Stimulated activated CD4-positive, alpha-beta T cell treated with anti-CD3 and anti-CD28 coated beads, Interleukin-2, amount 100 ng/mL, for 48 hours (primary cell): ENCODE measurements around the gene SH3D21.

ENCODE experiments used
- DNase-seq, 2 donors: peaks; one replicate each; pipeline ENCODE4 v3.0.0-alpha.2; 2020

SH3D21 gene

DNA sequence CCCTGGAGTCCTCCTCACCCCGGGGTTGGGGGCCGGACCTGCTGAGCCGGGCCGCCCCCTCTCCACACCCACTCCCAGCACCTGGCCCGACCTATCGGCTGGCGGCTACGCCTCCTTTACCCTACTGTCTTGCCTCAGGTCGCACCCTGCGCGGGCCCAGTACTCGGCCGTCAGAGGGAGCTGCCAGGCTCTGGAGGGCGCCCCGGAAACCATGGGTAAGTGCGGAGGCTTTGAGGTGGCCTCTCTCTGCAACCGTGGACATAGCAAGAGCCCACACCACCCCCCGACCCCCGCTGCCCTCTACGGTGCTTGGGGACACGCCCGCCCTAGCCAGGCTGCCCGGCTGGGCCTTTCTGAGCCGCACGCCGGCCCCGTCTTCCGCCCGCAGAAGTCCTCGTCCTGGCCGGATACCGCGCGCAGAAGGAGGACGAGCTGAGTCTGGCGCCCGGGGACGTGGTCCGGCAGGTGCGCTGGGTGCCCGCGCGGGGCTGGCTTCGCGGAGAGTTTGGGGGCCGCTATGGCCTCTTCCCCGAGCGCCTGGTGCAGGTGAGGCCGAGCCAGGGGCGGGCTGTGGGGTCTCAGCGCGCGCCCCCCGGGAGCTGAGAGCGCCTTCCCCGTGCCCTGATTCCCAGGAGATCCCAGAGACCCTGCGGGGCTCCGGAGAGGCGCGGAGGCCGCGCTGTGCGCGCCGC is at the start of gene SH3D21:
TSS of gene SH3D21 (plus strand) at position 159 of the 692 bp plus-strand sequence. CDS start at position 212, 53 bp downstream.
- DNase-seq: no peak

GRCh38 chr1:36256558-36257374 is 49.4 kb upstream of the SH3D21 start:
- DNase-seq: no peak

DNA sequence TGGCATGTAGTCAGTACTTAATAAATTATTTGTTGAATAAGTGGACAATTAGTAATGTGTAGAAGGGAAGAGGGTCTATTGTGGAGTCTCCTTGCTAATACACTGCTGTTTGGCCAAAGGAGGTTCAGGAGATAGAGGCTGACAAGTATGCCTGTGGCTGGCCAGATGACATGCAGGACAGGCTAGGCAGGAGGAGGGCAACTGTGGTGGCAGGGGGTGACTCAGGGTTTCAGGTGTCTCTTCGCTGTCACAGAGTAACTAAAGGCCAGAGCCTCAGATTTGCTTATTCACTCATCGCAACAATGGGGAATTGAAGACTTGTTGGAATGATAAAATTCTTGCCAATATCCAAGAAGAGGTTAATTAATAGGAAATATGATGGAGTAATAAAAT is 48.8 kb upstream of the SH3D21 start:
- no peak for DNase-seq

GRCh38 chr1:36258960-36259344 is 47.2 kb upstream of the SH3D21 start:
- no peak for DNase-seq

GRCh38 chr1:36268981-36269380 is 37.2 kb upstream of the SH3D21 start:
- DNase-seq: no peak

GRCh38 chr1:36269408-36269838 is 36.7 kb upstream of the SH3D21 start:
- no peak for DNase-seq

DNA sequence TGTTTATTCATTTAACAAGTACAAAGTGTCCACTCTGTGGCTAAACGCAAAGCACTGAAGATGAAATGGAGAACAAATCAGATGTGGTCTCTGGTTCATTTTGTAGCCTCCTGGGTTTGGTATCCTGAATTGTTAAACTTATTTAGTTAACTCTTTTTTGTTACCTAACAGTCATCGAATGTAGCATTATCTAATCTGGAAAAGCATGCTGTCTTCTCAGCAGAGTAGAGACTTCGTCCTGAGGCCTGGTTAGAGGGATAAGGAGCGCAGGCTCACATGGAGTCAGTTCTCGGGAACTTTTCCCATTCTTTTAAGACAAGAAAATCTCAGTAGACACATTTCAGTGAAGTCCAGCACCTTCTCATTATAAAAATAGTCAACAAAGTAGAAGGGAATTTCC is 33.1 kb upstream of the SH3D21 start:
- no peak for DNase-seq

DNA sequence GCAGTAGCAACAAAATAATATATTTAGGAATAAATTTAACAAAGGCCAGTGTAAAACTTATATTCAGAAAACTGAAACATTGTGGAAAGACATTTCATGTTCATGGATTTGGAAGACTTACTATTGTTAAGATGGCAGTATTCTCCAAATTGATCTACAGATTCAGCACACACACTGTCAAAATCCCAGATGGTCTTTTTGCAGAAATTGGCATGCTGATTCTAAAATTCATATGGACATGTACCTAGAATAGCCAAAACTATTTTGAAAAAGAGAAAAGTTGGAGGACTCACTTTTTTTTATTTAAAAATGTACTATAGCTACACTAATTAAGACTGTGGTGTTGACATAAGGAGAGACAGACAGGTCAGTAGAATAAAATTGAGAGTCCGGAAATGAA is 32.0 kb upstream of the SH3D21 start:
- DNase-seq: no peak

DNA sequence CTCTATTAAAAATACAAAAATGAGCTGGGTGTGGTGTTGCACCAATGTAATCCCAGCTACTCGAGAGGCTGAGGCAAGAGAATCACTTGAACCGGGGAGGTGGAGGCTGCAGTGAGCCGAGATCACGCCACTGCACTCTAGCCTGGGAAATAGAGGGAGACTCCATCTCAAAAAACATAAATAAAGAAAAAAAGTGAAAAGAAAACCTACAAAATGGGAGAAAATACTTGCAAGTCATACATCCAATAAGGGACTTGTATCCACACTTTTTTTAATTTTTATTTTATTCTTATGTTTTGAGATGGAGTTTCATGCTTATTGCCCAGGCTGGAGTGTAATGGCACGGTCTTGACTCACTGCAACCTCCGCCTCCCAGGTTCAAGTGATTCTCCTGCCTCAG is 29.5 kb upstream of the SH3D21 start:
- no peak for DNase-seq

DNA sequence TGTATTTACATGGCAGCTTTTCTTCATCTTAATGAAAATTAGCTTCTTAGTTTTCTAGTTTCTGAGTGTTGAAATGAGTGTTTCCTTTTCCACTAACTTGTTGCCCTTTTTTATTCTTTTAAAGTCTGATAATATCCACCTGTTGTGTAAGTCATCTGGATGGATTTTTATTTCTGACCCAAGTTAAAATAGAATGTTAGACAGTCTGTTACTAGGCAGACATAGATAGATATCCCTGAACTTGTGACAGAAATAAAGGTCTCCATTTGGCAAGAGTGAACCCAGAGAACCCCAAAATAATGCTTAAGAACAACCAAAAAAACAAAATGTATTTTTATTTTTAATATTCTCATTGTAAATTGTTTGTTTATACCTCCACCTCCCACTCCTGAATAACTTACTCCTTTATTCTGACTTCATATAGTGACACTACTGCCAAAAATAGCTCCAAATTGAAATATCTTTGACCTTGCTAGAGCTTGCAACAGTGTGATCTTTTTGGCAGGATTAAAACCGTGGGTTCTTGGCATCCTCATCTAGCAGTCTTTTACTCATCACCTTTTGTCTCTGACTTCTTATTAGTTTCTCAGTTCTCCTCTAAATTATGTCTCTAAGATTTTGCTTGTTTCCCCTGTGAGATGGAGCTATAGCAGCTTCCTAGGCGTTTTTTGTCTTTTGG is 26.9 kb upstream of the SH3D21 start:
- DNase-seq: no peak

DNA sequence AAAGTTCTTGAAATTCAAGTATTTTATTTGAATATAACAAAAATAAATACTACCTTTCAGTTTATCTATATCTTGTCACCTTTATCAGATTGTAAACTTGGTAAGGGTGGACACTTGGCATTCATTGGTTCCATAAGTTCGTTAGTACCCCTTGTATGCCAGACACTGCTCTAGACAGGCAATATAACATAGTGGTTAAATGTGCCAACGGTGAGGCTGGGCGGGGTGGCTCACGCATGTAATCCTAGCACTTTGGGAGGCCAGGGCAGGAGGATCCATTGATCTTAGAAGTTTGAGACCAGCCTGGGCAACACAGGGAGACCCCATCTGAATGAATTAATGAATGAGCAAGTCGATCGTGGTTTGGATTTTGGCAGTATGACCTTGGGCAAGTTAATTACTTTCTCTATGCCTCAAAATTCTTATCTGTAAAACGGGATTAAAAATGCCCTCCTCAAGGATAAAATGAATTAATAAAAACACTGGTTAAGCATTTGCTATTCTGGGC is 26.3 kb upstream of the SH3D21 start:
- no peak for DNase-seq

DNA sequence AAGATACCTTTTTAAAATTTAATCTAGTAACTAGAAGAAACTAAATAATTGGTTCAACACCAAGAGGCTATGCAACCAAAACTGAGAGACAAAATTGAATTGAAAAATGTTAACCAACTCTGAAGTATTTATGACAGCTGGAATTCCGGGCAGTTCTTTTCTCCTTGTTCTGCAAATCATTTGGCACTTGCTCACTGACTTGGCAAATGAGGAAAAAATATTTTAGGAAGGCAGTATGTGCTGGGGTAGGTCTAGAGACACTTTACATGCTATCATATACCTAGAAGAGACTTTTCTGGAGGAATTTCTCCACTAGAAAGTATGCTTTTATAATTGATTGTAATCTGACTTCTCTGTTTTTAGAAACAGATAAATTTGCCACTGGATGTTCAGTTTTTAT is 22.1 kb upstream of the SH3D21 start:
- DNase-seq: no peak

DNA sequence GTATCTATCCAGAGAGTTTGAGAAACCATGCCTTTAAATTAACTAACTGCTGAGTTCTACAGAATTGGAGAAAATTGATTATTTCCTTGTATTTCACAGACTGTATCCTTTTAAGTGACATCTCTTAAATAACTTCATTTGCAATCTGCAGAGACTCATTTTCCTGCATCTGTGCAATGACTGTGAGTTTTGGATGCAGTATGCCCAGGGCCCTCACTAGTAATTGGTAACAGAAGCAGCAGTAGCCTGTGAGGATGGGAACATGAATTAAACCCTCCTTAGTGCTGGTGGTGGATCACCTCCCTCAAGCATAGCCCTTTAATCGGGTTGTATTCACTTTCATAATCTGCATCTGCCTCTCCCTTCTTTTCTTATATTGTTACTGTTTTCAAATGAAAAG is 21.7 kb upstream of the SH3D21 start:
- DNase-seq: no peak

DNA sequence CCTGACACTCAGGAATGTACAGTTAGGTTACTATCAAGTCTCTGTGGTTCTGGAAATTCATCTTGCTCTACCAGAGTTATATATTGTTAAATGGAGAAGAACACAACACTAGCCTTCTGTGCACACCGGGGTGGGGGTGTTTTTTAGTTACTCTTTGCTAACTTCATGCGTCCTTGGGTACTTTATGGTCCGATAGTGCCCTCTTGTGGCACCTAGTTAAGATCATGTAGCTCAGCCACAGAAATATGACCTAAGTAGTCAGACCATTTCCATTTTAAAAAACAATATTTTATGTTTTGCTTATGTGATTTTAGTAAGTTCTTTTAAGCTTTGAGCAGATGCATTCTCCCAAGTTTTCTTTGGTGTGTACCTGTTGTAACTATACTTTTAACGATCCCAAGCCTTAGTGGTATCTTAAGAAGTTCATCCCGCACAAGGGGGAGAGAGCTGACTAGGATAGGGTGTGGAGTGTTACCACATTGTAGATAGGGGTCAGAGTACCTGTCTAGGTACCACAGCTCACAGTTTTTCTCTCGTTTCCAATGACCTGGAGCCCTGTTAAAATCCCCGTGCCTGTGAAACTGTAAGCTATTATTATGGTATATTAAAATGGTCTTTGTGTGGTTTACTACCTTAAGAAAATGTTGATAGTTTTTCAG is 20.6 kb upstream of the SH3D21 start:
- DNase-seq: peak; percentile 55 to 60

DNA sequence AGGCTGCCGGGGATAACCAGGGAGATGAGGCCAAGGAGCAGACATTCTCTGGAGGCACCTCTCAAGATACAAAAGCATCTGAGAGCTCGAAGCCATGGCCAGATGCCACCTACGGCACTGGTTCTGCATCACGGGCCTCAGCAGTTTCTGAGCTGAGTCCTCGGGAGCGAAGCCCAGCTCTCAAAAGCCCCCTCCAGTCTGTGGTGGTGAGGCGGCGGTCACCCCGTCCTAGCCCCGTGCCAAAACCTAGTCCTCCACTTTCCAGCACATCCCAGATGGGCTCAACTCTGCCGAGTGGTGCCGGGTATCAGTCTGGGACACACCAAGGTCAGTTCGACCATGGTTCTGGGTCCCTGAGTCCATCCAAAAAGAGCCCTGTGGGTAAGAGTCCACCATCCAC is 19.4 kb upstream of the SH3D21 start:
- DNase-seq: no peak

DNA sequence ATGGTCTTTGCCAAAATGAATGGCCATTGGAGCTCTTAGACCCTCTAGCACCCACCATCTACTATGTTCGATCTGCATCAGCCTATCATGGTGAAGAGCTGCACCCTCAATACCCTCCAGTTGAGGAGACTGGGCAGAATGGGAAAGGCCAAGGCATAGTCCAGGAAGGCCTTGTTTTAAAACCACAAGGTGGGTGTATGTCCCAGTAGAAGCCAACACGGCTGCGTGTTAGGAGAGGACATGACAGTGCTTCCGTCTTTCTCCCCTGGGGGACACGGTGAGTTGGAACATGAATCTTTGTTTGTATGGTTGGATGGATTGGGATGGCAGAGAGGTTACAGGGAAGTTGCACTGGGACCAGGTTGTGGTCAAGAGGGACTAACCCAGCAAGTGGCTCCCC is 18.6 kb upstream of the SH3D21 start:
- DNase-seq: no peak

GRCh38 chr1:36295390-36295789 is 10.8 kb upstream of the SH3D21 start:
- DNase-seq: no peak

DNA sequence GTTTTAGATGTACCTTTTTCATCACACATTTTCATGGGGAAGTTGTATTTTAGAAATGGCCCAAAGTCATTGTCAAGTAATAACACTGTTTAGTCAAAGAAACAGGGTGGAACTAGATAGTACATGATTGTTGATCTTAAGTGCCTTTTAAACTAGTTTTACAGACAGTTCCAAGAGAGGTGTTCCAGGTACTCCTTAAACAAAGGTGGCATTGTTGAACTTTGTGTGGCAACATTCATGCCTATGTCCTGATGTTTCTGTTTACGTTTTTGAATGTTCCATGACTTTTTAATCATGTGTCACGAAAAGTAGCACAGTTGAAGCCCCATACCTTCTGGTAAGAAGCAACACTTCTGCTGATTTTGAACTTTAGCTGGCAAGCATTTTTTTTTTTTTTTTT is 9.1 kb upstream of the SH3D21 start:
- no peak for DNase-seq

GRCh38 chr1:36298640-36299039 is 7.5 kb upstream of the SH3D21 start:
- no peak for DNase-seq

GRCh38 chr1:36300526-36300925 is 5.6 kb upstream of the SH3D21 start:
- no peak for DNase-seq

DNA sequence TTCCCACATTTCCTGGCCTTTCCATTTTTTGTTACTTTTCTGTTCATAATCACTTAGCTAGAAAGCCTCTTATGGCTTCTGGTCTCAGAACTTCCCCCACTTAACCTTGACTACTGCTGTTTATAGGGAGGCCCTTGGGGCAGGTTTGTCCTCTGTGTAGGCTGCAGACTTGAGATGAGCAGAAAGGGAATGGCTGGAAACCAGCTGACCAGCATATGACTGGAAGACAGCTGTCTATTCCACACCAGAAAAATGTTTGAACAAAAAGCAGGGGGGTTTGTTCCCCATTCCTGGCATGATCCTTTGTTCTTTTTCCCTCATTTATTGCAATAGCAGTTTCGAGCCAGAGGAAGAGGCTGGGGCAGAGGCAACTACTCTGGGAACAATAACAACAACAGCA is 4.9 kb upstream of the SH3D21 start:
- DNase-seq: no peak

- no peak for DNase-seq
Observed at GRCh38 chr1:36303244-36303643, 2.9 kb upstream of the SH3D21 start.
